ENCODE measurements around the gene SPHK1. TPM values are rescaled to one million over a fixed set of nuclear protein-coding genes. Genes with fewer than 3 reads are reported as not detected.

SPHK1 gene
- total RNA-seq, 1 donor from 2014 or later, result 2.7 TPM

- no peak for ATAC-seq
- intact Hi-C loops (cut with DNase I), result loop anchor here (2.0 to 5.0 kb wide), 2 partner anchors 46 to 94 kb away; partner anchors contain the start of gene PRPSAP1
- DNase-seq (ENCODE audit: missing footprints), result peak; percentile 4
These were observed 14.2 kb downstream of the SPHK1 start for GRCh38 chr17:76398523-76399174.

- intact Hi-C loops (cut with DNase I), result loop anchor here (2.0 to 5.0 kb wide), 2 partner anchors 47 to 95 kb away; partner anchors contain the start of gene PRPSAP1
- DNase-seq (ENCODE audit: missing footprints) (peak; percentile 54), ATAC-seq (no peak)
These were observed 15.1 kb downstream of the SPHK1 start for GRCh38 chr17:76399175-76400172.

DNA sequence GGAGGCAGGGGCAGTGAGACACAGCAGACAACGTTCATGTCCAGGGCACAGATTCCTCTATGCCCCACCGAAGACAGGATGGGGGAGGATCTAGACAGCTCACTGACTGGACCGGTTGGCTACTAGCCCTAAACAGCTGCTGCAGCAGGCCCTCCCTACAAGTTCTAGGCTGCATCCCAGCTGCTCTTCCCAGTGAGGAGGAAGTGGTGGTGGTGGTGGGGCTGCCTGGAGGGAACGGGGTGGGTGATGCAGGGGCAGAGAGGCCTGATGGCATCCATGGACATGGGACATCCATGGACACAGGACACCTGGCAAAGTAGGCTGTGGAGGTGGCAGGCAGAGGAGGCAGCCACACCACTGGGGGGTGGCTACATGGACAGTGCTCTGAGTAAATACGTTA lies 18.3 kb downstream of the SPHK1 start:
- DNase-seq (ENCODE audit: missing footprints) (peak; percentile 41), ATAC-seq (no peak)
- intact Hi-C loops (cut with DNase I), result no loop called here

GRCh38 chr17:76404256-76404655 lies 19.8 kb downstream of the SPHK1 start:
- intact Hi-C loops (cut with DNase I), result no loop called here
- DNase-seq (ENCODE audit: missing footprints) (peak; percentile 26), ATAC-seq (no peak)

DNA sequence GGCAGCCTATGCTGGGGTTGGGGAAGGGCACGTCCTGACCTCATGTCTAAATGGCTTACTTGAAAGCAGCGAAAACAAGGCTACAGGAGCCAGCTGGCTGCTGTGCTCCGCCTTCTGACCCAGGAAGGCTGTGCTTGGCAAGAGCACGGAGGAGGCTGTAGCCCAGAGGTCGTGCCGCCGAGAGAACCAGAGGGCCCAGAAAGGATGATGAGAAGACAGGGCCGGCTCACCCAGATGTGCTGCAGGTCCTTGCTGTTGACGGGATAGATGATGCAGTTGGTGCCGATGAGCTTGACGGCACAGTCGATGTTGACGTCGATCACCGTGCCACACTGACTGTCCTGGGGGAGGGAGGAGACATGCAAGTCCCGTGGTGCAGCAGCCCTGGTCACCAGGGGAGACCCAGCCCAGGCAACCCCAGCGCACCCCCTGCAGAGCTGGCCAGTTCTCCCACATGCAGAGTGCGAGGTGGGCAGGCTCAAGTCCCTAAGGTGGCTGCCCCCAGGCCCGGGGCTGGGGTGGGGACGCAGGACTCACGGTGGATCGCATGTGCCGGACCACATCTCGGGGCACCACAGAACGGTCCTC lies 20.7 kb downstream of the SPHK1 start:
- DNase-seq (ENCODE audit: missing footprints) (peak; percentile 82), ATAC-seq (peak; percentile 80)
- intact Hi-C loops (cut with DNase I), result loop anchor here (5.0 kb wide), 1 partner anchor 97 kb away; the partner anchor contains the start of gene RHBDF2

GRCh38 chr17:76405607-76405966 lies 21.2 kb downstream of the SPHK1 start:
- intact Hi-C loops (cut with DNase I), result loop anchor here (5.0 kb wide), 1 partner anchor 97 kb away; the partner anchor contains the start of gene RHBDF2
- DNase-seq (ENCODE audit: missing footprints), result no peak
- ATAC-seq, result no peak

DNA sequence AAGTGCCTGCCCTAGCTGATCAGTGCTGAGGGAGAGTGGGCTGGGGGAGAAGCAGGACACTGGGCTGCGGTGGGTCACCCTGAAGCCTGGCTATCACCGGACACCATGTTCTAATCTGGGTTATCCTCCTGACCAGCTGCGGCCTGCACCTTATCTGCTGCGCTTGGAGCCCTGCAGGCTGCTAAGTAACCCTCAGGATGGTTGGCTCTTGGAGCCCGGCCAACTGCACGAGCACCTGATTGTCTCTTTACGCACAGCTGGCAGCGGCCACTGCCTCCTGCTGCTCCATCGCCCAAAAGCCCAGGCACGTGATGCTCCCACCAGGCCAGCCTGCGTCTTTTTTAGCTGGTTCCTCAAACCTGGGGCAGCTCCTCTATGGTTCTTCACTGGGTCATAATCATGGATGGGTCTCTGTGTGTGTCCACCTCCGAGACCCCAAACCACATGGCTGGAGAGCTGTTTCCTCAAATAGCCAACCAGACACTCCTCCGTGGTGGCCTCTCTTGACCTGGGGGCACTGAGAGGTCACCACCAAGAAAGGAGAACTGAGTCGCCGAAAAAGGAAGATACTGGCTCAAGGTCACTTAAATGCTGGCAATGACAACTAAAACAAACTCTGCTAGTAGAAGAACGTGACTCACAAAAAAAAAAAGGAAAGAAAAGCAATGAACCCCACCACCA lies 21.7 kb downstream of the SPHK1 start:
- intact Hi-C loops (cut with DNase I), result loop anchor here (2.0 to 5.0 kb wide), 2 partner anchors 53 to 96 kb away; partner anchors contain the start of gene RHBDF2
- DNase-seq (ENCODE audit: missing footprints) (peak; percentile 80), ATAC-seq (peak; percentile 69)

- no peak for ATAC-seq
- intact Hi-C loops (cut with DNase I), result loop anchor here (2.0 to 5.0 kb wide), 2 partner anchors 51 to 95 kb away; partner anchors contain the start of gene RHBDF2
- DNase-seq (ENCODE audit: missing footprints), result no peak
These were observed 23.1 kb downstream of the SPHK1 start for GRCh38 chr17:76407509-76407908.

GRCh38 chr17:76408037-76408849 lies 23.8 kb downstream of the SPHK1 start:
- ATAC-seq (no peak), DNase-seq (ENCODE audit: missing footprints) (no peak)
- intact Hi-C loops (cut with DNase I), result loop anchor here (5.0 kb wide), 1 partner anchor 94 kb away; the partner anchor contains the start of gene RHBDF2

DNA sequence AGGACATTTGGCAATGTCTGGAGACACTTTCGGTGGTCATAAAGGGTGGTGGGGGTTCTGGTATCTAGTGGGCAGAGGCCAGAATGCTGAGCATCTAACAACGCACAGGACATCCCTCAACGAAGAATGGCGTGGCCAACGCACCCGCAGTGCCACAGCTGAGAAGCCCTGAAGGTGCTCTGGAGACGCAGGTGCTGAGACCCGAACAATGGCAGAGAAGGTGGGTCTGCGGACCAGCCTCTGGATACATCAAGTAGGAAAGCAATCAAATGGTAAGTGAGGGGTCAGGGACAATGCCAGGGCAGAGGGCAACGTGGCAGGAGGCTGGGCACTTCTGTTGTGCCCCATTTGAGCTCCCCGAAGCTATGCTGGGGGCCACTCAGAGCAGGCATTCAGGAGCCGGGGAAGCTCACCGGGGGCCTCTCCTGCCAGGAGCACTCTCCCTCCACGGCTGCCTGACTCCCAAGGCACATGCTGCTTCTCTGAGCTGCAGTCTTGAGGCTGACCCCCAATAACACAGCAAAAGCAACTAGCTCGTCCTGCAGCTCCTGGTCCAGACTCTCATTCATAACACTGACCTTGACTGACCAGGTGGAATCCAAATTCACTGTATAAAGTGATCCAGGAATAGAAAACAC lies 26.0 kb downstream of the SPHK1 start:
- intact Hi-C loops (cut with DNase I), result no loop called here
- no peak for ATAC-seq
- DNase-seq (ENCODE audit: missing footprints), result no peak

GRCh38 chr17:76411247-76411646 lies 26.8 kb downstream of the SPHK1 start:
- intact Hi-C loops (cut with DNase I), result no loop called here
- no peak for ATAC-seq

DNA sequence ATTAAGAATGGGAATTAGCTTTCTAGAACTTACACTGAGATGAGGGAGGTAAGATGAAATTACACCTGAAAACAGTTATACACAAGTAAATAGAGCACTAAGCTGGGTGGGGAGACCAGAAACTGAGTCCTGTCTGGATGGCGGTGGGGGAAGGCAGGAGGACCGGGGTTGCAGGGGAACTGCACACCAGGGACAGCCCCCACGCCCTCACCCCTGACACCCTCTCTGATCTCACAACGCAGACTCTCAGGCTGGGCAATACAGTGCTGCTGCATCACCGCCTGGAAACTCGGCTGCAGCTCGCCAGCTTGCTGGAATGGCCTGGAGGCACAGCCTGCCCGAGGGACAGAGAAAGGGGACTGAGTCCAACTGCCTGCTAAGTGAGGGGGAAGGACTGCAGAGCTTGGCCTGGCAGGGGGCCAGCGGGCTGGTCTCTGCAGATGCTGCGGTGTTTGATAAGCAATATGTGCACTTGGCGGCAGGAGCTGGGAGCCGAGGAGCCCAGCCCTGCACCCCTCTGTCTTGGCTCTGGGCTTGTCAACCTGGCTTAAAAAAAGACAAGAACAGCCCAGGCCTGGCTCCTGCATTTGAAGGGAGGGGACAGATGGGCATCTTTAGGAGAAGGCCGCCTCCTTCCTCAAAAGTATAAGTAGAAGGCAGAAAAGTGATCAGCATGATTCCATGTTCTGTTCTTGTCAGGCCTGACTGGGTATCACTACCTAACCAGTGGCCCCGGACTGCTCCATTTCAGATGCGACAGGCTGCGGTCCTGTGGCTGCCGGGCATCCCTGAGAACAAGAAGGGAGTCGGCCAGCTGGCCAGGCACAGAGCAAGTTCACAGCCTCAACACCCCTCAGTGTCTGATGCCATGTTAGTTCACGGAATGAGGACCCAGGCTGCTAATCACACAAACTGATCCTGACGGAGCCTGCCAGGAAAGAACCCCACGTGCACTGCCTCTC lies 30.2 kb downstream of the SPHK1 start:
- peak; percentile 87 for ATAC-seq
- peak; percentile 90 for DNase-seq (ENCODE audit: missing footprints)
- intact Hi-C loops (cut with DNase I), result no loop called here

More at GRCh38 chr17:76411247-76411646, 26.8 kb downstream of the SPHK1 start:
- no peak for DNase-seq (ENCODE audit: missing footprints)

- DNase-seq (ENCODE audit: missing footprints) (no peak), ATAC-seq (no peak)
- intact Hi-C loops (cut with DNase I), result no loop called here
These were observed 31.4 kb downstream of the SPHK1 start for GRCh38 chr17:76415786-76416185.

DNA sequence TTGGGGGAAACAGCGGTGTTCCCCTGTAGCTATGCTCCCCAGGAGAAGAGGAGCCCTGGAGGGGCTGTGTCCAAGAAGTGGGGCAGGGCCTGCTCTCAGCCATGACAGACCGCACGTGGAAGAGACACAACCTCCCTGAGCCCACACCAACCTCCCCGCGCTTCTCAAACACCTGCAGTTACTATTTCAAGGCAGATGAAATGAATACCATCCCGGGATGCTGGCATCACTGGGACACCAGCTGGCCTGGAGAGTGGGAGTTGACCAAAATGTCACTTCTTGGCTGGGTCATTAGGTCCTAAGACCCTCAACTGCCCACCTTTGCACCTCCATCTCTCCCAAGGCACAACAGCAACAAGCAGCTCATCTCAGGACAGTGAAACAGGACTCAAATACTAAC lies 32.0 kb downstream of the SPHK1 start:
- intact Hi-C loops (cut with DNase I), result no loop called here
- DNase-seq (ENCODE audit: missing footprints), result no peak
- ATAC-seq, result no peak

GRCh38 chr17:76416899-76417298 lies 32.5 kb downstream of the SPHK1 start:
- ATAC-seq (no peak), DNase-seq (ENCODE audit: missing footprints) (no peak)
- intact Hi-C loops (cut with DNase I), result no loop called here

DNA sequence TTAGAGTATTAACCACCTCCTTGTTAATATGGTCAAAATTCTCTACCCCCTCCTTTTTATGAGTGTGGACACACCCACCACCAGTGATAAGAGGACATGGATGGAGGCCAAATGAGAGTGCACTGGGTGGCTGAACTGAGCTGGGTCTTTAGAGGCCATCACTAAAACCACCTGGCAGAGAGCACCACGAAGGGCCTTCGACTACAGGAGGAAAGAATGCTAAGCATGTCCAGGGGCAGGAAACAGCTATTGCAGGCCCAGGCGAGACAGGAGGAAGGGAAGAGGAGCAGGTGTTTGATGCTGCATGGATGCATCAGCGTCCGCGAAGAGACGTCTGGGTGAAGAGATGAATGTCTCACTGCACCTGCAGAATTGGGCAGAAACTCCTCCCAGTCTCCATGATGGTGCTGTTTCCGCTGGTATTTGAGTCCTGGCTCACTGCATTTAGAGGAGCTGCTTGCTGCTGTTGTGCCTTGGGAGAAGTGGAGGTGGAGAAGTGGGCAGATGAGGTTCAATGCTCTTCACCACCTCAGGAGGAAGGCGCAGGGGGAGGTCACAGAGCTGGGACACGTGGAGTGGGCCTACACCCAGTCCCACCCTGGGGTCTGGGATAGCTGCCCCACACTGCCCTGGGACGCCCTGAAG lies 33.2 kb downstream of the SPHK1 start:
- no peak for DNase-seq (ENCODE audit: missing footprints)
- ATAC-seq, result no peak
- intact Hi-C loops (cut with DNase I), result no loop called here
